GM12878 (cell line): ENCODE data around the gene SSBP3. TPM values are rescaled to one million over a fixed set of nuclear protein-coding genes. Genes with fewer than 3 reads are reported as not detected.

ENCODE experiments used
- ATF7 ChIP-seq: fragments of 450-650 bp; IDR thresholded peaks from 2 replicates; pipeline ENCODE4 v1.6.1; 2016; ENCODE audit warnings: low read depth, mild to moderate bottlenecking
- BCLAF1 ChIP-seq: fragments of 450-650 bp; IDR thresholded peaks from 2 replicates; pipeline ENCODE4 v1.6.1; 2017; ENCODE audit warnings: antibody characterized with exemption, mild to moderate bottlenecking, moderate library complexity
- CTCF ChIP-seq, 3 experiments: IDR thresholded peaks in 2 of 3; conservative IDR thresholded peaks in 1 of 3; 2 replicates each; pipeline ENCODE4 v1.5.1; 2011; ENCODE audit warnings: low read depth in 3 of 3, low read length in 3 of 3, mild to moderate bottlenecking in 3 of 3, control low read depth in 2 of 3, moderate library complexity in 2 of 3, inconsistent platforms in 1 of 3, mixed read lengths in 1 of 3; ENCODE audit not compliant: control insufficient read depth in 2 of 3, insufficient read depth in 1 of 3; ENCODE audit errors: extremely low read depth in 1 of 3
- GATAD2B ChIP-seq: fragments of 450-650 bp; conservative IDR thresholded peaks from 2 replicates; pipeline ENCODE4 v1.6.1; 2017; ENCODE audit warnings: low read depth, mild to moderate bottlenecking, moderate library complexity
- MYC ChIP-seq: IDR thresholded peaks from 2 replicates; pipeline ENCODE4 v1.6.1; 2011; ENCODE audit warnings: mild to moderate bottlenecking, low read length, moderate library complexity, inconsistent platforms; ENCODE audit not compliant: insufficient read depth, insufficient replicate concordance, insufficient read length, severe bottlenecking
- NR2C1 ChIP-seq: fragments of 450-650 bp; IDR thresholded peaks from 2 replicates; pipeline ENCODE4 v1.6.1; 2017; ENCODE audit warnings: antibody characterized with exemption, mild to moderate bottlenecking, moderate library complexity
- PBX3 ChIP-seq: IDR thresholded peaks from 2 replicates; pipeline ENCODE4 v1.6.1; 2011; ENCODE audit warnings: mild to moderate bottlenecking, low read depth, low read length, moderate library complexity; ENCODE audit not compliant: insufficient replicate concordance
- PRDM15 ChIP-seq: fragments of 450-650 bp; formaldehyde crosslinking; IDR thresholded peaks from 2 replicates; pipeline ENCODE4 v1.4.0; 2020; ENCODE audit warnings: mild to moderate bottlenecking, moderate library complexity
- RELA ChIP-seq: fragments of 450-650 bp; IDR thresholded peaks from 2 replicates; pipeline ENCODE4 v1.8.0; 2014; ENCODE audit warnings: borderline replicate concordance; ENCODE audit not compliant: partially characterized antibody
- RUNX3 ChIP-seq: IDR thresholded peaks from 2 replicates; pipeline ENCODE4 v1.6.1; 2012; ENCODE audit warnings: low read length, inconsistent platforms
- SUPT20H ChIP-seq: IDR thresholded peaks from 2 replicates; pipeline ENCODE4 v1.6.1; 2011; ENCODE audit warnings: low read depth, mild to moderate bottlenecking, low read length, moderate library complexity, borderline replicate concordance; ENCODE audit not compliant: control insufficient read depth
- ZNF622 ChIP-seq: fragments of 450-650 bp; IDR thresholded peaks from 2 replicates; pipeline ENCODE4 v1.6.1; 2017; ENCODE audit warnings: mild to moderate bottlenecking, inconsistent platforms
- polyA plus RNA-seq, 11 experiments: library from polyadenylated mRNA; depleted of rRNA in 4 of 11; unstranded in 6 of 11; stranded (reverse) in 5 of 11; fragments of >200 nt; fragmentation: Nextera tagmentation in 4 of 11; fragmentation: Illumina TruSeq in 1 of 11; extraction: Ambion mirVana in 4 of 11; extraction: Trizol in 1 of 11; gene quantifications; 1 replicate in 1 of 11; 2 replicates in 10 of 11; pipeline versions ENCODE4 v1.2.1 to v1.2.3, GENCODE V29; 2011 to 2016; ENCODE audit warnings: inconsistent platforms in 2 of 11, missing spikeins in 2 of 11, low read depth in 1 of 11
- total RNA-seq, 4 experiments: library from RNA; depleted of rRNA in 3 of 4; stranded (reverse); fragments of >200 nt in 3 of 4; fragmentation: Illumina TruSeq in 1 of 4; extraction: Trizol in 1 of 4; gene quantifications; 2 replicates each; pipeline versions ENCODE4 v1.2.1 to v1.2.3, GENCODE V29; 2013 to 2021

Gene SSBP3
- total and polyA plus RNA-seq, 10 of the 15 experiments (the other 5 are each of a cell fraction or from before 2014, with no cell fraction given) = 4.1 to 51.7 (median 17.1) TPM

GRCh38 chr1:54397090-54397591 is 9.1 kb downstream of the SSBP3 start (continued):
- TF ChIP-seq BCLAF1 (no peak), CTCF (IDR thresholded peaks at IDR 0.05 in 2 of 3, conservative IDR thresholded peaks at IDR 0.05 in 1 of 3; ENCODE audit: control insufficient read depth in 2 of 3, extremely low read depth in 1 of 3, insufficient read depth in 1 of 3, low read depth in 3 of 3, low read length in 3 of 3) (no peak), ZNF622 (no peak), RUNX3 (no peak), SUPT20H (no peak), RELA (no peak), MYC (no peak), NR2C1 (no peak), PRDM15 (CRISPR knock-in tag) (no peak), ATF7 (no peak), PBX3 (no peak), GATAD2B (no peak)
